ENCODE results near the gene CRKL. TPM values are rescaled to one million over a fixed set of nuclear protein-coding genes. Genes with fewer than 3 reads are reported as not detected.

Gene CRKL
- total and polyA plus RNA-seq, 3 donors from 2014 or later = 31.9 to 60.2 (median 47.5) TPM

DNA sequence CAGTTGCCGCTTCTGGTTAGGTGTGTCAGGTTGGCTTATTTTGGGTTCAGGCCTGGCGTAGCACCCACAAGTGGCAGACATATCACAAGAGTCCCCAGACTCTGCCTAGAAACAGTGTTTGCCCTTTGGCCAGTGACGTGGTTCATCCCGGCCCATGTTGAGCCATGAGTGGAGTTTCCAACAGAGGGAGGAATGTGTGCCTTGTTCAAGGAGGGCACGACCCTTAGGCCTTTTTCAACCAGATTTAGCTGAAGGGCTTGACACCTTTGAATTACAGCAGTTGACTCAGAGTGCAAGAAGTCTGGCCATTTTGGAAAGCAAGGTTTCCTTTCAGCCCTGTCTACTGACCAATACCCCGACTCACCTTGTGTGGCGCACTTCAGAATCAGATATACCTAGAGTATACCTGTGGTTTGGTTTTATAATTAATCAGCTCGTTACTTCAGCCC lies 34.7 kb downstream of the CRKL start:
- H3K9me3 ChIP-seq = no peaks in the 10 kb centered on the region
- H3K27me3 ChIP-seq = no peaks in the 10 kb centered on the region
- WGBS, 2 donors = 90 to 91% methylated on average over 8 of the region's 8 CpGs
- no peak overlapping the region for H3K27ac ChIP-seq
- H3K4me1 ChIP-seq = no peaks in the 10 kb centered on the region
- TF ChIP-seq, protein P1, sequence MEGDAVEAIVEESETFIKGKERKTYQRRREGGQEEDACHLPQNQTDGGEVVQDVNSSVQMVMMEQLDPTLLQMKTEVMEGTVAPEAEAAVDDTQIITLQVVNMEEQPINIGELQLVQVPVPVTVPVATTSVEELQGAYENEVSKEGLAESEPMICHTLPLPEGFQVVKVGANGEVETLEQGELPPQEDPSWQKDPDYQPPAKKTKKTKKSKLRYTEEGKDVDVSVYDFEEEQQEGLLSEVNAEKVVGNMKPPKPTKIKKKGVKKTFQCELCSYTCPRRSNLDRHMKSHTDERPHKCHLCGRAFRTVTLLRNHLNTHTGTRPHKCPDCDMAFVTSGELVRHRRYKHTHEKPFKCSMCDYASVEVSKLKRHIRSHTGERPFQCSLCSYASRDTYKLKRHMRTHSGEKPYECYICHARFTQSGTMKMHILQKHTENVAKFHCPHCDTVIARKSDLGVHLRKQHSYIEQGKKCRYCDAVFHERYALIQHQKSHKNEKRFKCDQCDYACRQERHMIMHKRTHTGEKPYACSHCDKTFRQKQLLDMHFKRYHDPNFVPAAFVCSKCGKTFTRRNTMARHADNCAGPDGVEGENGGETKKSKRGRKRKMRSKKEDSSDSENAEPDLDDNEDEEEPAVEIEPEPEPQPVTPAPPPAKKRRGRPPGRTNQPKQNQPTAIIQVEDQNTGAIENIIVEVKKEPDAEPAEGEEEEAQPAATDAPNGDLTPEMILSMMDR (IDR thresholded peaks at IDR 0.05) = no peak
- no peak for TF ChIP-seq POLR2A (IDR thresholded peaks at IDR 0.05)
- H3K36me3 ChIP-seq (ENCODE audit: low read depth, missing control alignments) = no peaks in the 10 kb centered on the region
- intact Hi-C loops (cut with DNase I; ENCODE audit: low total_unique reads) = no loop called here
- H3K4me3 ChIP-seq = no peak overlapping the region
- DNase-seq = no peak

DNA sequence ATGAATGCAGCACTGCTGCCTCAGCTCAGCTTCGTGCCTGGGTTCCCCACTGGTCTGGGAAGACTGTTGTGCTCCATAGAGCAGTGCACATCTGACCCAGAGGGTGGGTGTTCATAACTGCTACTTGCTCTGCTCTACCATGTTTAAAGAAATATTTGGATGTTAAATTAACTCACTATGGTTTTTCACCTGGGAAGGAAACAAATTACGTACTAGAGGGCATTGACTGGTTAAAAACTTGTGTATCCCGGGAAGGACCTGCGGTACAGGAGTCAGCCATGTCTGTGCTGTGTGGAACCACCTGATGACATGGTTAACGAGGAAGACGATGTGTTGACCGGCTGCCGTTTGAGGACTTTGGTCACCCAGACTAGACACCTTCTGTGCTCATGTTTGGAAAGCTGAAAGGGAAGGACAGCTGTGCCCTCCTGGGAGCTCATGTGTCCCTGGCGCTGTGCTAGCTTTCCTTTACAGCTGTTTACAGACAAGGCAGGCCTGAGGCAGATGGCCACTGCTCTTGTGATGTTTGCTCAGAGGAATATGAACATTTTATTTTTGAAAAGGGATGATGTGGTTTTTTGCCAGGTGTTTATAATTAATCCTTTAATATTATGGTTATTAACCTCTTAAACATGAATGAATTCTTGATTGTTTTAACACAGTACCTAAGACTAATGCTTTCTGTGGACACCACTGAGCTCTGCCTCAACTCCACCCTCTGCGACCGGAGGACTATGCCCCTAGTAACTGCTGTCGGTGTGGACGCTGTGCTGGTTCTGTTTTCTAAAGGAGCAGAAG lies 35.5 kb downstream of the CRKL start:
- no peaks in the 10 kb centered on the region for H3K4me1 ChIP-seq
- no peaks in the 10 kb centered on the region for H3K36me3 ChIP-seq (ENCODE audit: low read depth, missing control alignments)
- DNase-seq = no peak
- intact Hi-C loops (cut with DNase I; ENCODE audit: low total_unique reads) = no loop called here
- H3K27ac ChIP-seq = no peak overlapping the region
- TF ChIP-seq, protein P1 (IDR thresholded peaks at IDR 0.05) = no peak
- TF ChIP-seq POLR2A (IDR thresholded peaks at IDR 0.05) = no peak
- no peaks in the 10 kb centered on the region for H3K9me3 ChIP-seq
- WGBS, 2 donors = 83 to 90% methylated on average over 13 of the region's 13 CpGs
- H3K4me3 ChIP-seq = no peak overlapping the region
- H3K27me3 ChIP-seq = no peaks in the 10 kb centered on the region

DNA sequence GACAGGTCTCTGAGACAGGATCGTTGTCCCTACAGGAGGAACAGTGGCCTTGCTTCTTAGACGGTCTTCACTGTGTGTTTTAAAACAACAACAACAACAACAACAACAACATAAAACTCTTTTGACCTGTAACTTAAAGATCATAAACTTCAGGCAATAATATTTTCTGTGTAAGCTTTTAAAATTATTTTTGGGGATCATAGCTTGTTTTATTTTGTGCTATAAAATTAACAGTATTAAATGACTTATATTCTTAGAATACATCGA lies 36.1 kb downstream of the CRKL start:
- 72 to 76% methylated on average over 3 of the region's 3 CpGs for WGBS, 2 donors
- Histone ChIP-seq H3K4me3 (no peak overlapping the region), H3K9me3 (no peaks in the 10 kb centered on the region), H3K36me3 (ENCODE audit: low read depth, missing control alignments) (no peaks in the 10 kb centered on the region), H3K4me1 (no peaks in the 10 kb centered on the region), H3K27ac (no peak overlapping the region), H3K27me3 (no peaks in the 10 kb centered on the region)
- intact Hi-C loops (cut with DNase I; ENCODE audit: low total_unique reads) = no loop called here
- DNase-seq = no peak
- TF ChIP-seq, protein P1 (IDR thresholded peaks at IDR 0.05) = no peak
- TF ChIP-seq POLR2A (IDR thresholded peaks at IDR 0.05) = no peak

DNA sequence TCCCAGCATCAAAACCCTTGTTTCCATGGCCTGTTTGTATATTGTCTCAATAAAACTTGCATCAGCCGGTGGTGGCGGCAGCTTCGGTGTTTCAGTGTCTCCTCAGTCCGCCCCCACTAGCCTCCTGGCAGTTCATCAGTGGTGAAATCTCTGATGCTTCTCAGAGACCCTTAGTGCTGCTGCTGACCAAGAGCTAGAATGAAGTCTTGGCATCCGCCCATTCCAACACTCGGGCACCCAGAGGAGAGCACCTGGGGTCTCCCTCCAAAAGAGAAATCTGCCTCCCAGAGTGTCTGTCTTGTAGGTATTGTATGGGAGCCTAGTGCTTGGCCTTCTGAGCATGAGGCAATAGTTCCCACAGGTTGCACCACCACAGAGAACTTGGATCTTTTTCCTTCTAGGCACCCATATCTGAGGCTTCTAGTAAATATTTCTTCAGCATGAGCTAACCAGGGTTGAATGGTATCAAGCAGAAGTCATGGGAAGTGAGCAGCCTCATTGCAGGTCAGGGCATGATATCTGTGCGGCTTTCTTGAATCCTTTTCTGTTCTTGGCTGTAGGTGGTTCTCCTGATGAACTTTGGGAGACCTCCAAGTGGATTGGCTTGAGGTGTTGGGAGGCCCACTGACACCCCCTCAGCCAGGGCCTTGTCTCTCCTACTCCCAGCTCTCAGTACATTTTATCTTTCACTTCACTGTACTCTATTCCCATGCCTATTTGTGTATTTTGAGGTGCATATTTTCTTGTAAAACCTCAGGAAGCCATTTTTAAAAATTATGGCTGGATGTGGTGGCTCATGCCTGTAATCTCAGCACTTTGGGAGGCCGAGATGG lies 36.7 kb downstream of the CRKL start:
- Histone ChIP-seq H3K27ac (no peak overlapping the region), H3K36me3 (ENCODE audit: low read depth, missing control alignments) (no peaks in the 10 kb centered on the region), H3K4me1 (no peaks in the 10 kb centered on the region), H3K27me3 (no peaks in the 10 kb centered on the region), H3K4me3 (no peak overlapping the region), H3K9me3 (no peaks in the 10 kb centered on the region)
- DNase-seq = no peak
- intact Hi-C loops (cut with DNase I; ENCODE audit: low total_unique reads) = no loop called here
- TF ChIP-seq POLR2A (IDR thresholded peaks at IDR 0.05) = no peak
- TF ChIP-seq, protein P1 (IDR thresholded peaks at IDR 0.05) = no peak
- 90 to 97% methylated on average over 6 to 8 of the region's 8 CpGs for WGBS, 2 donors

Data from testis (tissue), 3 donors.